ENCODE results near the gene KCNH2. TPM values are rescaled to one million over a fixed set of nuclear protein-coding genes. Genes with fewer than 3 reads are reported as not detected.

The KCNH2 gene
- total and polyA plus RNA-seq, 10 of the 15 experiments (the other 5 are each of a cell fraction or from before 2014, with no cell fraction given): 0.04 to 0.24 (median 0.17) TPM; not detected in 6

DNA sequence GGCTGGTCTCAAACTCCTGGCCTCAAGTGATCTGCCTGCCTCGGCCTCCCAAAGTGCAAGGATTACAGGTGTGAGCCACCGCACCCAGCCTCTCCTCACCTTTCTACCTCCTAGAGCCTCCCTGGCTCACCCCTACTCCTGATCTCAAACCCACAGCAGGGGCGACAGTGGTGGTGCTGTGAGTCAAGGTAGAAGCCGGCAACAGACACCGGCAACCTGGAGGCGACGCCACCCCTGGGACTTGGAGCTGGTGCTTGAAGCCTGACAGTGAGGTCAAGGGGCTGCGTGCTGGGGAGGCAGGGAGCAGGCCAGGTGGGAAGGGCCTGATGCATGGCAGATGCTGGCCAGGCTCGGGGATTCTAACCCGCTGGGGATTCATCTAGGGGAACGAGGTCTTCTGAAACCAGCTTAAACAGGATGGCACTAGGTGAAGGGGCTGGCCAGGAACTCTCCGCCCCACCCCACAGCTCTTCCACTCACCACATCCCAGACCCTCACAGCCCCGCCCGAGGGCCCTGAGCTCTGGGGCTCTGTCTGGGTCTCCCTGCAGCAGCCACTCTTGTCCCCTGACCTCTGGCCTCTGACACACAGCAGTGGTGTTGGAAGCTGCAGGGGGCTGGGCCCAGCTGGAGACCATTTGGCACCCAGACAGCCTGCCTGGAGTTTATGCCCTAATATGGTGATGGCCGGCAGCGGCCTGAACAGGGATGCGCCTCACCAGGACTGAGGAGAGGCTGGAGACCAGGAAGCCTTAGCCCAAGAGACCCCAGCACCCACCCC, 16.4 kb downstream of the KCNH2 start:
- Histone ChIP-seq H3K36me3 (ENCODE audit: control insufficient read depth in 2 of 2, insufficient read depth in 2 of 2, low read length in 1 of 2) (no peaks in the 10 kb centered on the region), H3K4me2 (ENCODE audit: control insufficient read depth, insufficient read depth) (no peak overlapping the region), H2AFZ (ENCODE audit: control insufficient read depth, low read depth, low read length) (no peak overlapping the region), H3K27me3 (replicated peaks in 1 of 2; ENCODE audit: control insufficient read depth in 2 of 2, insufficient read depth in 2 of 2, low read length in 1 of 2) (no peaks in the 10 kb centered on the region; a peak in 3 of 4 replicates), H4K20me1 (ENCODE audit: control insufficient read depth, insufficient read depth) (no peaks in the 10 kb centered on the region), H3K79me2 (ENCODE audit: control insufficient read depth, insufficient read depth, low read length) (no peaks in the 10 kb centered on the region), H3K4me3 (no peak overlapping the region), H3K9me3 (replicated peaks; ENCODE audit: control insufficient read depth, insufficient read depth, low read length) (no peaks in the 10 kb centered on the region), H3K27ac (ENCODE audit: control insufficient read depth, insufficient read depth) (no peak overlapping the region), H3K9ac (ENCODE audit: control insufficient read depth, insufficient read depth, low read length) (no peak overlapping the region), H3K4me1 (ENCODE audit: control insufficient read depth, insufficient read depth, low read length) (no peaks in the 10 kb centered on the region)
- DNase-seq (ENCODE audit: low read depth, low spot score) (no peak), FAIRE-seq (no peak), ATAC-seq (no peak)
- in situ Hi-C loops (cut with MboI) (no loop called here), intact Hi-C loops (cut with micrococcal nuclease; ENCODE audit: unreplicated experiment) (loop anchor here (2.0 kb wide), 1 partner anchor 23 kb away; no protein-coding TSS in a partner anchor)
- ChIA-PET SMC1A (ENCODE audit: uncharacterized antibody, unreplicated experiment) (no interaction called here), POLR2A (no interaction called here), CTCF (interaction anchor here (0.7 to 2.7 kb wide), 10 partner anchors 15 to 149 kb away, joined by 3 to 7 read pairs (median 4); partner anchors contain the start of gene NOS3), RAD21 (ENCODE audit: unreplicated experiment) (interaction anchor here (0.6 to 1.6 kb wide), 2 partner anchors 25 to 183 kb away, joined by 3 to 5 read pairs; no protein-coding TSS in a partner anchor)
- 42% methylated on average over 16 of the region's 17 CpGs for WGBS (ENCODE audit: insufficient coverage, insufficient replicate concordance, low lambda C conversion rate, missing lambda C conversion rate)
- BruUV-seq (replicated peaks): no TSS peak
- TF ChIP-seq, protein P1, sequence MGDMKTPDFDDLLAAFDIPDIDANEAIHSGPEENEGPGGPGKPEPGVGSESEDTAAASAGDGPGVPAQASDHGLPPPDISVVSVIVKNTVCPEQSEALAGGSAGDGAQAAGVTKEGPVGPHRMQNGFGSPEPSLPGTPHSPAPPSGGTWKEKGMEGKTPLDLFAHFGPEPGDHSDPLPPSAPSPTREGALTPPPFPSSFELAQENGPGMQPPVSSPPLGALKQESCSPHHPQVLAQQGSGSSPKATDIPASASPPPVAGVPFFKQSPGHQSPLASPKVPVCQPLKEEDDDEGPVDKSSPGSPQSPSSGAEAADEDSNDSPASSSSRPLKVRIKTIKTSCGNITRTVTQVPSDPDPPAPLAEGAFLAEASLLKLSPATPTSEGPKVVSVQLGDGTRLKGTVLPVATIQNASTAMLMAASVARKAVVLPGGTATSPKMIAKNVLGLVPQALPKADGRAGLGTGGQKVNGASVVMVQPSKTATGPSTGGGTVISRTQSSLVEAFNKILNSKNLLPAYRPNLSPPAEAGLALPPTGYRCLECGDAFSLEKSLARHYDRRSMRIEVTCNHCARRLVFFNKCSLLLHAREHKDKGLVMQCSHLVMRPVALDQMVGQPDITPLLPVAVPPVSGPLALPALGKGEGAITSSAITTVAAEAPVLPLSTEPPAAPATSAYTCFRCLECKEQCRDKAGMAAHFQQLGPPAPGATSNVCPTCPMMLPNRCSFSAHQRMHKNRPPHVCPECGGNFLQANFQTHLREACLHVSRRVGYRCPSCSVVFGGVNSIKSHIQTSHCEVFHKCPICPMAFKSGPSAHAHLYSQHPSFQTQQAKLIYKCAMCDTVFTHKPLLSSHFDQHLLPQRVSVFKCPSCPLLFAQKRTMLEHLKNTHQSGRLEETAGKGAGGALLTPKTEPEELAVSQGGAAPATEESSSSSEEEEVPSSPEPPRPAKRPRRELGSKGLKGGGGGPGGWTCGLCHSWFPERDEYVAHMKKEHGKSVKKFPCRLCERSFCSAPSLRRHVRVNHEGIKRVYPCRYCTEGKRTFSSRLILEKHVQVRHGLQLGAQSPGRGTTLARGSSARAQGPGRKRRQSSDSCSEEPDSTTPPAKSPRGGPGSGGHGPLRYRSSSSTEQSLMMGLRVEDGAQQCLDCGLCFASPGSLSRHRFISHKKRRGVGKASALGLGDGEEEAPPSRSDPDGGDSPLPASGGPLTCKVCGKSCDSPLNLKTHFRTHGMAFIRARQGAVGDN (IDR thresholded peaks at IDR 0.05): no peak
- TF ChIP-seq, protein P2, sequence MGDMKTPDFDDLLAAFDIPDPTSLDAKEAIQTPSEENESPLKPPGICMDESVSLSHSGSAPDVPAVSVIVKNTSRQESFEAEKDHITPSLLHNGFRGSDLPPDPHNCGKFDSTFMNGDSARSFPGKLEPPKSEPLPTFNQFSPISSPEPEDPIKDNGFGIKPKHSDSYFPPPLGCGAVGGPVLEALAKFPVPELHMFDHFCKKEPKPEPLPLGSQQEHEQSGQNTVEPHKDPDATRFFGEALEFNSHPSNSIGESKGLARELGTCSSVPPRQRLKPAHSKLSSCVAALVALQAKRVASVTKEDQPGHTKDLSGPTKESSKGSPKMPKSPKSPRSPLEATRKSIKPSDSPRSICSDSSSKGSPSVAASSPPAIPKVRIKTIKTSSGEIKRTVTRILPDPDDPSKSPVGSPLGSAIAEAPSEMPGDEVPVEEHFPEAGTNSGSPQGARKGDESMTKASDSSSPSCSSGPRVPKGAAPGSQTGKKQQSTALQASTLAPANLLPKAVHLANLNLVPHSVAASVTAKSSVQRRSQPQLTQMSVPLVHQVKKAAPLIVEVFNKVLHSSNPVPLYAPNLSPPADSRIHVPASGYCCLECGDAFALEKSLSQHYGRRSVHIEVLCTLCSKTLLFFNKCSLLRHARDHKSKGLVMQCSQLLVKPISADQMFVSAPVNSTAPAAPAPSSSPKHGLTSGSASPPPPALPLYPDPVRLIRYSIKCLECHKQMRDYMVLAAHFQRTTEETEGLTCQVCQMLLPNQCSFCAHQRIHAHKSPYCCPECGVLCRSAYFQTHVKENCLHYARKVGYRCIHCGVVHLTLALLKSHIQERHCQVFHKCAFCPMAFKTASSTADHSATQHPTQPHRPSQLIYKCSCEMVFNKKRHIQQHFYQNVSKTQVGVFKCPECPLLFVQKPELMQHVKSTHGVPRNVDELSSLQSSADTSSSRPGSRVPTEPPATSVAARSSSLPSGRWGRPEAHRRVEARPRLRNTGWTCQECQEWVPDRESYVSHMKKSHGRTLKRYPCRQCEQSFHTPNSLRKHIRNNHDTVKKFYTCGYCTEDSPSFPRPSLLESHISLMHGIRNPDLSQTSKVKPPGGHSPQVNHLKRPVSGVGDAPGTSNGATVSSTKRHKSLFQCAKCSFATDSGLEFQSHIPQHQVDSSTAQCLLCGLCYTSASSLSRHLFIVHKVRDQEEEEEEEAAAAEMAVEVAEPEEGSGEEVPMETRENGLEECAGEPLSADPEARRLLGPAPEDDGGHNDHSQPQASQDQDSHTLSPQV (IDR thresholded peaks at IDR 0.05): no peak
- TF ChIP-seq EGR1 (IDR thresholded peaks at IDR 0.05; ENCODE audit: borderline replicate concordance in 1 of 2, low read depth in 2 of 2, low read length in 2 of 2): no peak
- TF ChIP-seq FOS (IDR thresholded peaks at IDR 0.05; ENCODE audit: borderline replicate concordance, extremely low read depth, insufficient read length): no peak
- no peak for TF ChIP-seq LARP7 (IDR thresholded peaks at IDR 0.05)
- TF ChIP-seq NR2F1 (conservative IDR thresholded peaks at IDR 0.05): no peak
- TF ChIP-seq, protein P3, sequence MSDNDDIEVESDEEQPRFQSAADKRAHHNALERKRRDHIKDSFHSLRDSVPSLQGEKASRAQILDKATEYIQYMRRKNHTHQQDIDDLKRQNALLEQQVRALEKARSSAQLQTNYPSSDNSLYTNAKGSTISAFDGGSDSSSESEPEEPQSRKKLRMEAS (IDR thresholded peaks at IDR 0.05; ENCODE audit: low read depth, low read length): no peak
- no peak for TF ChIP-seq RUNX3 (IDR thresholded peaks at IDR 0.05; ENCODE audit: low read length)
- TF ChIP-seq, protein P4, sequence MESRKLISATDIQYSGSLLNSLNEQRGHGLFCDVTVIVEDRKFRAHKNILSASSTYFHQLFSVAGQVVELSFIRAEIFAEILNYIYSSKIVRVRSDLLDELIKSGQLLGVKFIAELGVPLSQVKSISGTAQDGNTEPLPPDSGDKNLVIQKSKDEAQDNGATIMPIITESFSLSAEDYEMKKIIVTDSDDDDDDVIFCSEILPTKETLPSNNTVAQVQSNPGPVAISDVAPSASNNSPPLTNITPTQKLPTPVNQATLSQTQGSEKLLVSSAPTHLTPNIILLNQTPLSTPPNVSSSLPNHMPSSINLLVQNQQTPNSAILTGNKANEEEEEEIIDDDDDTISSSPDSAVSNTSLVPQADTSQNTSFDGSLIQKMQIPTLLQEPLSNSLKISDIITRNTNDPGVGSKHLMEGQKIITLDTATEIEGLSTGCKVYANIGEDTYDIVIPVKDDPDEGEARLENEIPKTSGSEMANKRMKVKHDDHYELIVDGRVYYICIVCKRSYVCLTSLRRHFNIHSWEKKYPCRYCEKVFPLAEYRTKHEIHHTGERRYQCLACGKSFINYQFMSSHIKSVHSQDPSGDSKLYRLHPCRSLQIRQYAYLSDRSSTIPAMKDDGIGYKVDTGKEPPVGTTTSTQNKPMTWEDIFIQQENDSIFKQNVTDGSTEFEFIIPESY (IDR thresholded peaks at IDR 0.05): no peak
